Measurements from ENCODE around the gene SMU1. TPM values are rescaled to one million over a fixed set of nuclear protein-coding genes. Genes with fewer than 3 reads are reported as not detected.

SMU1 gene
- total and polyA plus RNA-seq, 2 donors (not counting 3 experiments of a cell fraction or from before 2014, with no cell fraction given), result 8.5 to 21.7 TPM

DNA sequence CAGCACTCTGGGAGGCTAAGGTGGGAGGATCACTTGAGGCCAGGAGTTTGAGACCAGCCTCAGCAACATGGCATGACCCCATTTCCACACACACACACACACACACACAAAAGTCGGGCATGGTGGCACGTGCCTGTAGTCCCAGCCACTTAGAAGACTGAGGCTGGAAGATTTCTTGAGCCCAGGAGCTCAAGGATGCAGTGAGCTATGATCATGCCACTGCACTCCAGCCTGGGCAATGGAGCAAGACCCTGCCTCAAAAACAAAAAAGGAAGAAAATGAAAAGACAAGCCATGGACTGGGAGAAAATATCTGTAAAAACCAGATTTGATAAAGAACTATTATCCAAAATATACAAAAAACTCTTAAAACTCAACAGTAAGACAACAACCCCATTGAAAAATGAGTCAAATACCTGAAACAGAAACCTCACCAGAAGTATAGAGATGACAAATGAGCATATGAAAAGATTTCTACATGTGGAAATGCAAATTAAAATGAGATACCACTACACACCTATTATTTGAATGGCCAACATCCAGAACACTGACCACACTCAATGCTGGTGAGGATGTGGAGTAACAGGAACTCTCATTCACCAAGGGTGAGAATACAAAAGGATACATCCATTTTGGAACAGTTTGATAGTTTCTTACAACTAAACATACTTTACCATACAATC is 26.7 kb downstream of the SMU1 start:
- dilution Hi-C loops (cut with MboI; ENCODE audit: extremely low pct_ligation_motif_present, low sequenced_read_pairs) (no loop called here), intact Hi-C loops (cut with micrococcal nuclease) (no loop called here)
- no peak overlapping the region for H3K4me2 ChIP-seq (ENCODE audit: insufficient read depth, low read length)
- no peak overlapping the region for H3K4me3 ChIP-seq (replicated peaks in 1 of 3; ENCODE audit: insufficient read depth in 1 of 3, low read depth in 1 of 3, low read length in 3 of 3)
- ChIA-PET POLR2A (no interaction called here), CTCF (no interaction called here)
- no peak for FAIRE-seq
- no peak overlapping the region for H3K27ac ChIP-seq (ENCODE audit: insufficient read depth, low read depth, low read length)
- no peaks in the 10 kb centered on the region for H3K9me3 ChIP-seq (replicated peaks; ENCODE audit: control insufficient read depth, insufficient read depth, low read length)
- H3K79me2 ChIP-seq (ENCODE audit: control insufficient read depth, insufficient read depth, low read length), result no peaks in the 10 kb centered on the region
- no peaks in the 10 kb centered on the region for H3K4me1 ChIP-seq (ENCODE audit: control insufficient read depth, extremely low read depth, insufficient read depth, low read length)
- no peak overlapping the region for H3K9ac ChIP-seq (replicated peaks; ENCODE audit: extremely low read depth, insufficient read depth, low read length)
- BruUV-seq (replicated peaks), result no TSS peak
- H3K27me3 ChIP-seq (ENCODE audit: control insufficient read depth in 2 of 2, insufficient read depth in 2 of 2, low read length in 2 of 2), result no peaks in the 10 kb centered on the region
- H4K20me1 ChIP-seq (replicated peaks; ENCODE audit: control insufficient read depth, extremely low read depth, insufficient read depth, low read length), result no peaks in the 10 kb centered on the region
- no peak for DNase-seq (ENCODE audit: low read depth, low spot score)
- H3K36me3 ChIP-seq (ENCODE audit: control insufficient read depth in 2 of 2, extremely low read depth in 1 of 2, insufficient read depth in 2 of 2, low read length in 2 of 2), result peaks cover 16 to 23% of the 10 kb centered on the region in 2 experiments
- peaks cover 2% of the 10 kb centered on the region for H3K9me1 ChIP-seq (replicated peaks; ENCODE audit: control insufficient read depth, extremely low read depth, insufficient read depth, low read length)
- H2AFZ ChIP-seq (ENCODE audit: low read depth, low read length), result no peak overlapping the region
- TF ChIP-seq EZH2 (IDR thresholded peaks at IDR 0.05; ENCODE audit: borderline replicate concordance, low read depth, low read length, severe bottlenecking) (no peak), POLR2AphosphoS5 (IDR thresholded peaks at IDR 0.05; ENCODE audit: insufficient read depth, low read depth, low read length) (no peak), JUN (IDR thresholded peaks at IDR 0.05; ENCODE audit: borderline replicate concordance, insufficient read depth, insufficient read length, low read depth) (no peak), POLR2A (IDR thresholded peaks at IDR 0.05; ENCODE audit: low read depth, low read length) (no peak)
- TF ChIP-seq, protein P1, sequence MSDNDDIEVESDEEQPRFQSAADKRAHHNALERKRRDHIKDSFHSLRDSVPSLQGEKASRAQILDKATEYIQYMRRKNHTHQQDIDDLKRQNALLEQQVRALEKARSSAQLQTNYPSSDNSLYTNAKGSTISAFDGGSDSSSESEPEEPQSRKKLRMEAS (IDR thresholded peaks at IDR 0.05; ENCODE audit: insufficient read depth, insufficient read length), result no peak
- TF ChIP-seq, protein P2, sequence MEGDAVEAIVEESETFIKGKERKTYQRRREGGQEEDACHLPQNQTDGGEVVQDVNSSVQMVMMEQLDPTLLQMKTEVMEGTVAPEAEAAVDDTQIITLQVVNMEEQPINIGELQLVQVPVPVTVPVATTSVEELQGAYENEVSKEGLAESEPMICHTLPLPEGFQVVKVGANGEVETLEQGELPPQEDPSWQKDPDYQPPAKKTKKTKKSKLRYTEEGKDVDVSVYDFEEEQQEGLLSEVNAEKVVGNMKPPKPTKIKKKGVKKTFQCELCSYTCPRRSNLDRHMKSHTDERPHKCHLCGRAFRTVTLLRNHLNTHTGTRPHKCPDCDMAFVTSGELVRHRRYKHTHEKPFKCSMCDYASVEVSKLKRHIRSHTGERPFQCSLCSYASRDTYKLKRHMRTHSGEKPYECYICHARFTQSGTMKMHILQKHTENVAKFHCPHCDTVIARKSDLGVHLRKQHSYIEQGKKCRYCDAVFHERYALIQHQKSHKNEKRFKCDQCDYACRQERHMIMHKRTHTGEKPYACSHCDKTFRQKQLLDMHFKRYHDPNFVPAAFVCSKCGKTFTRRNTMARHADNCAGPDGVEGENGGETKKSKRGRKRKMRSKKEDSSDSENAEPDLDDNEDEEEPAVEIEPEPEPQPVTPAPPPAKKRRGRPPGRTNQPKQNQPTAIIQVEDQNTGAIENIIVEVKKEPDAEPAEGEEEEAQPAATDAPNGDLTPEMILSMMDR (IDR thresholded peaks at IDR 0.05; ENCODE audit: extremely low read depth in 1 of 2, insufficient read depth in 1 of 2, low read depth in 1 of 2, low read length in 2 of 2), result no peak

Data from endothelial cell of umbilical vein (primary cell).